Esophagus muscularis mucosa (tissue), 4 donors: ENCODE data around the gene C4orf51. TPM values are rescaled to one million over a fixed set of nuclear protein-coding genes. Genes with fewer than 3 reads are reported as not detected.

ENCODE experiments used
- DNase-seq: peaks from one replicate; pipeline ENCODE4 v3.0.0-alpha.2; 2017; ENCODE audit errors: extremely low spot score
- H3K27ac ChIP-seq, 4 donors: fragments of 200-600 bp; sonication (generic); replicated peaks in 1 of 4; 1 replicate in 3 of 4; 2 replicates in 1 of 4; pipeline ENCODE4 v1.5.1; 2016 to 2019; ENCODE audit warnings: mild to moderate bottlenecking in 1 of 4
- H3K27me3 ChIP-seq, 4 donors: fragments of 200-600 bp; sonication (generic); one replicate each; pipeline versions ENCODE4 v1.5.1 to v1.6.0; 2016 to 2019
- H3K36me3 ChIP-seq, 4 donors: fragments of 200-600 bp; sonication (generic); one replicate each; pipeline ENCODE4 v1.5.1; 2016 to 2019
- H3K4me1 ChIP-seq, 4 donors: fragments of 200-600 bp; sonication (generic); one replicate each; pipeline ENCODE4 v1.5.1; 2016 to 2019
- H3K4me3 ChIP-seq, 4 donors: fragments of 200-600 bp; sonication (generic); 1 replicate in 2 of 4; 2 replicates in 2 of 4; pipeline ENCODE4 v1.5.1; 2016 to 2019; ENCODE audit warnings: mild to moderate bottlenecking in 4 of 4, moderate library complexity in 1 of 4
- H3K9me3 ChIP-seq, 4 donors: fragments of 200-600 bp; sonication (generic); 1 replicate in 3 of 4; 2 replicates in 1 of 4; pipeline ENCODE4 v1.5.1; 2016 to 2019
- EP300 ChIP-seq: sonication (generic); formaldehyde crosslinking; IDR thresholded peaks from one replicate; pipeline ENCODE4 v1.6.1; 2017; ENCODE audit warnings: antibody characterized with exemption
- POLR2A ChIP-seq: fragments of 450-650 bp; IDR thresholded peaks from one replicate; pipeline ENCODE4 v1.6.1; 2017; ENCODE audit warnings: antibody characterized with exemption, moderate library complexity, mild to moderate bottlenecking, low read depth
- POLR2AphosphoS5 ChIP-seq, 2 donors: sonication (generic); formaldehyde crosslinking; IDR thresholded peaks; one replicate each; pipeline ENCODE4 v1.6.1; 2017; ENCODE audit warnings: antibody characterized with exemption in 2 of 2
- WGBS: methylation state at CpG from one replicate; pipeline ENCODE4 v1.1.5; 2018; 5-methylcytosine and 5-hydroxymethylcytosine counted together
- intact Hi-C: fragments of 100-400 bp; cut with DNase I; formaldehyde crosslinking; loops from one replicate; pipeline ENCODE4 v1.15.1; 2023
- total RNA-seq, 4 donors: library from RNA; depleted of rRNA; stranded (reverse); fragments of >200 nt; gene quantifications; one replicate each; pipeline versions ENCODE4 v1.1.0 to v1.2.1, GENCODE V29; 2016
- TF ChIP-seq, protein P1 (sequence below), 3 experiments: fragments of 200-600 bp in 2 of 3; fragments of 450-650 bp in 1 of 3; sonication (generic) in 2 of 3; IDR thresholded peaks; one replicate each; pipeline ENCODE4 v1.5.1; 2017 to 2019; ENCODE audit warnings: antibody characterized with exemption in 3 of 3, mild to moderate bottlenecking in 2 of 3, moderate library complexity in 1 of 3

C4orf51 gene
- total RNA-seq, 4 donors from 2014 or later: not detected

DNA sequence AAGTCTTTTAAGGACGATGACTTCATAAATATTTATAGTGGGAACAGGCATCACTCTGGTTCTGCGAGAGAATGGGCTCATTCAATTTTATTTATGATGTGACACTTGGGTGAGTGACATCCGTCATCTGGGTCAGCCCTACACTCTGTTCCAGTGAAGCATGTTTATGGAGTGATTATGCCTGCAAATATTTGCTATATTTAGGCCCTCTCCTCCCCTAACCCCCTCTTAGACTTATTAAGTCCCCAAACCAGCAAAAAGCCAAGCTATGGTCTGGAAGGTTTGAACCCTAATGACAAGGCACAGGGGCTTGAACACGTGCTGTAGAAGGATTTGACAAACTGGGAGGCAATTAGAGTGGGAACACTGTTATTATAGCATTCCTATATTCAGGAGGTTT is 55.9 kb downstream of the C4orf51 start:
- Histone ChIP-seq H3K27ac (peak overlapping the region; percentile 94 to 100 (median 98)), H3K4me3 (no peak overlapping the region), H3K36me3 (no peaks in the 10 kb centered on the region), H3K4me1 (peaks cover 42 to 76% (median 71%) of the 10 kb centered on the region in 4 donors), H3K9me3 (no peaks in the 10 kb centered on the region), H3K27me3 (no peaks in the 10 kb centered on the region)
- TF ChIP-seq EP300: no peak
- TF ChIP-seq, protein P1, sequence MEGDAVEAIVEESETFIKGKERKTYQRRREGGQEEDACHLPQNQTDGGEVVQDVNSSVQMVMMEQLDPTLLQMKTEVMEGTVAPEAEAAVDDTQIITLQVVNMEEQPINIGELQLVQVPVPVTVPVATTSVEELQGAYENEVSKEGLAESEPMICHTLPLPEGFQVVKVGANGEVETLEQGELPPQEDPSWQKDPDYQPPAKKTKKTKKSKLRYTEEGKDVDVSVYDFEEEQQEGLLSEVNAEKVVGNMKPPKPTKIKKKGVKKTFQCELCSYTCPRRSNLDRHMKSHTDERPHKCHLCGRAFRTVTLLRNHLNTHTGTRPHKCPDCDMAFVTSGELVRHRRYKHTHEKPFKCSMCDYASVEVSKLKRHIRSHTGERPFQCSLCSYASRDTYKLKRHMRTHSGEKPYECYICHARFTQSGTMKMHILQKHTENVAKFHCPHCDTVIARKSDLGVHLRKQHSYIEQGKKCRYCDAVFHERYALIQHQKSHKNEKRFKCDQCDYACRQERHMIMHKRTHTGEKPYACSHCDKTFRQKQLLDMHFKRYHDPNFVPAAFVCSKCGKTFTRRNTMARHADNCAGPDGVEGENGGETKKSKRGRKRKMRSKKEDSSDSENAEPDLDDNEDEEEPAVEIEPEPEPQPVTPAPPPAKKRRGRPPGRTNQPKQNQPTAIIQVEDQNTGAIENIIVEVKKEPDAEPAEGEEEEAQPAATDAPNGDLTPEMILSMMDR (IDR thresholded peaks at IDR 0.05): no peak
- no peak for TF ChIP-seq POLR2A
- TF ChIP-seq POLR2AphosphoS5 (IDR thresholded peaks at IDR 0.05): no peak
- DNase-seq: no peak
- 58% methylated on average over 4 of the region's 4 CpGs for WGBS
- intact Hi-C loops: no loop called here

DNA sequence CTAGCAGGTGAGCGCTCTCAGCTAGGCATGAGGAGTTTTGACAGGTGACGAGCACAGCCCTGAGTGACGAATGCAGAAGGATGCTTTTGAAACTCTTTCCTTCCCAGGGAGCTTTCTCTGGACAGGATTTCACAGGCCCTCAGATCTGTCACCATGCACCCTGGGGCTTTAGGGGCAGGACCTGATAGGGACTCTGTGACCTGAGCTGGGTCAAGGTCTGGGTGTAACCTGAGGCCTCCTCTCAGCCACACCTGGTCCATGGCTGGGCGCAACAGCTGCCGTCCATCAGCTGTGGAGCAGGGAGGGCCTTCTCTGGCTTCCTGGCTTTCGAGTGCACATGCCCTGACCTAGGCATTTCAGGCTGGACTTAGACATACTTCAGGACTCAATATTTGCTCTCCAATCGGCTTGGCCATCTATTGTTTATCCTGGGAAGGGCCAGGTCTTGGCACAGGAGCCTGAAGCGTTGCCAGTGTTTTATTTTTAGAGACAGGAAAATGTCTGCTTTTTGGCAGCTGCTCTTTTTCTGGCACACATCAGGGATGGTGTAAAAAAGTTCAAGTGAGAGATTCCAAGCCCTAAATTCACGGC is 56.4 kb downstream of the C4orf51 start:
- 30% methylated on average over 8 of the region's 9 CpGs for WGBS
- H3K36me3 ChIP-seq: no peaks in the 10 kb centered on the region
- TF ChIP-seq POLR2AphosphoS5 (IDR thresholded peaks at IDR 0.05) (peak; percentile 70 to 77), POLR2A (no peak)
- no peak overlapping the region for H3K4me3 ChIP-seq
- H3K4me1 ChIP-seq: peaks cover 42 to 76% (median 67%) of the 10 kb centered on the region in 4 donors
- H3K27ac ChIP-seq: peak overlapping the region; percentile 94 to 100 (median 98)
- no peak for DNase-seq
- no peaks in the 10 kb centered on the region for H3K27me3 ChIP-seq
- H3K9me3 ChIP-seq: no peaks in the 10 kb centered on the region
- intact Hi-C loops: no loop called here

DNA sequence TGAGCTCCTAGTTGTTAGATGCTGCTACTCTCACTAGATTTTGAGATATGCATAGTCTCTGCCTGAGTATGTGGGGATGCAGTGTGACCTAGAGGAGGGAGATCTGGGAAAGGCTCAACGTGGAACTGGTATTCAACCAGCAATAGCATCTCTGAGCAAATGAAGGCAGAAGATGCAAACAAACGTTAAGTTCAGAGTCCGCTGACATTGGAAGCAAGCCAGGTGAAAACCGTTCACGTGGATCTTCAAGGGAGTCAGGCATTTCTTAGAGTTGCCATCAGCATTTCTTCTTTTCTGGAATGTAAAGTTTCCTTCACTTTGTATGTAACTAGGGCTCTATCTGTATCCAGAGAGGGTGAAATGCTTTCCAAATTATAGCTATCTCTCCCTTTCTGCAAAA is 59.9 kb downstream of the C4orf51 start:
- H3K27me3 ChIP-seq: no peaks in the 10 kb centered on the region
- TF ChIP-seq EP300 (no peak), POLR2AphosphoS5 (IDR thresholded peaks at IDR 0.05) (no peak), POLR2A (no peak)
- TF ChIP-seq, protein P1 (IDR thresholded peaks at IDR 0.05): no peak
- H3K9me3 ChIP-seq: no peaks in the 10 kb centered on the region
- H3K4me1 ChIP-seq: peaks cover 23 to 44% (median 38%) of the 10 kb centered on the region in 4 donors
- peak overlapping the region in 1 of 4 donors; percentile 53 for H3K27ac ChIP-seq
- intact Hi-C loops: no loop called here
- WGBS: 17% methylated on average over 5 of the region's 5 CpGs
- no peaks in the 10 kb centered on the region for H3K36me3 ChIP-seq
- no peak overlapping the region for H3K4me3 ChIP-seq
- no peak for DNase-seq

DNA sequence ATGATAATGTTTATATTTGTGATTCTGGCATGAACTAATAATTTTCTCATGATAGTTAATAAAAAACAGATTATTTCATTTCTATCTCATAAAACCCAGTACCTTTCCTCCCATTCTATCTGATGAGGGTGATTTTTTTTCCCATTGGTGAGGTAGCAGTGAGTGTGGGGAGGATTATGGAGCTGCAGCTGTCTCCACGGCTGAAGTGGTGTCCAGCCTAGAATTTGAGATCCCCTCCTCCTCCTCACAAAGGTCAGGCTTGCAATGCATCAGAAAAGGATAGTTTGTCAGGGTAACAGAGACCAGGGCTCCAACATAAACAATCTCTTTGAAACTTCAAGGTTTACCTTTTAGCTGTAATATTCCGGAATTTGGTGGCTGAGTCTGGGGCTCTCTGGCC is 60.9 kb downstream of the C4orf51 start:
- Histone ChIP-seq H3K9me3 (no peaks in the 10 kb centered on the region), H3K27ac (no peak overlapping the region), H3K4me3 (no peak overlapping the region), H3K36me3 (no peaks in the 10 kb centered on the region), H3K27me3 (no peaks in the 10 kb centered on the region), H3K4me1 (peaks cover 13 to 34% (median 28%) of the 10 kb centered on the region in 4 donors)
- TF ChIP-seq, protein P1 (IDR thresholded peaks at IDR 0.05): no peak
- TF ChIP-seq POLR2AphosphoS5 (IDR thresholded peaks at IDR 0.05) (no peak), EP300 (no peak), POLR2A (no peak)
- 52% methylated on average over 2 of the region's 2 CpGs for WGBS
- intact Hi-C loops: no loop called here
- DNase-seq: no peak

DNA sequence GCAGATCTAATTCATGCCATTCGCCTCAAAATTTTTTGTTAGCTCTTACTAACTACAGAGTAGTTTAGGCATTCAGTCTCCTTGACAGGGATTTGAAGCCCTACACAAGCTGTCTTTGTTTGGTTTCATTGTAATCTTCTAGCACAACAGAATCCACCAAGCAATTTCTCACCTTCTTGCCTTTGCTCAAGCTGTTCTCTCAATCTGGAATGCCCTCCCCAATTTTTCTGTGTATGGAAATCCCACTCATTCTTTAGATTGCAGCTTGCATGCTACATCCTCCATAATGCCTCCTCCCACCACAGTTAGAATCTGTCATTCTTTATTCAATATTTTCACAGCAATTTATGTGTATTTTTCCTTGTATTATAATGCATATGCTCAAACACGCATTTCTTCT is 63.7 kb downstream of the C4orf51 start:
- Histone ChIP-seq H3K36me3 (no peaks in the 10 kb centered on the region), H3K27me3 (no peaks in the 10 kb centered on the region), H3K4me3 (no peak overlapping the region), H3K27ac (no peak overlapping the region), H3K4me1 (peaks cover 0 to 18% (median 11%) of the 10 kb centered on the region in 4 donors), H3K9me3 (no peaks in the 10 kb centered on the region)
- intact Hi-C loops: no loop called here
- no peak for DNase-seq
- WGBS: 94% methylated on average over 2 of the region's 2 CpGs
- TF ChIP-seq, protein P1 (IDR thresholded peaks at IDR 0.05): no peak
- TF ChIP-seq POLR2AphosphoS5 (IDR thresholded peaks at IDR 0.05): no peak
- no peak for TF ChIP-seq POLR2A
- no peak for TF ChIP-seq EP300
